GM19023 (cell line): ENCODE data around the gene PIK3R2.
"Not testable (repeated sequence)": the region's sequence is repeated elsewhere in the genome, so short reads cannot be mapped to it uniquely, and the experiment has no call there.

Experiments used
- ATAC-seq: cut with Tn5 transposase; IDR thresholded peaks from one replicate; pipeline ENCODE4 v1.9.1; 2021; ENCODE audit warnings: mild to moderate bottlenecking, moderate library complexity; ENCODE audit not compliant: unreplicated experiment

The PIK3R2 gene

DNA sequence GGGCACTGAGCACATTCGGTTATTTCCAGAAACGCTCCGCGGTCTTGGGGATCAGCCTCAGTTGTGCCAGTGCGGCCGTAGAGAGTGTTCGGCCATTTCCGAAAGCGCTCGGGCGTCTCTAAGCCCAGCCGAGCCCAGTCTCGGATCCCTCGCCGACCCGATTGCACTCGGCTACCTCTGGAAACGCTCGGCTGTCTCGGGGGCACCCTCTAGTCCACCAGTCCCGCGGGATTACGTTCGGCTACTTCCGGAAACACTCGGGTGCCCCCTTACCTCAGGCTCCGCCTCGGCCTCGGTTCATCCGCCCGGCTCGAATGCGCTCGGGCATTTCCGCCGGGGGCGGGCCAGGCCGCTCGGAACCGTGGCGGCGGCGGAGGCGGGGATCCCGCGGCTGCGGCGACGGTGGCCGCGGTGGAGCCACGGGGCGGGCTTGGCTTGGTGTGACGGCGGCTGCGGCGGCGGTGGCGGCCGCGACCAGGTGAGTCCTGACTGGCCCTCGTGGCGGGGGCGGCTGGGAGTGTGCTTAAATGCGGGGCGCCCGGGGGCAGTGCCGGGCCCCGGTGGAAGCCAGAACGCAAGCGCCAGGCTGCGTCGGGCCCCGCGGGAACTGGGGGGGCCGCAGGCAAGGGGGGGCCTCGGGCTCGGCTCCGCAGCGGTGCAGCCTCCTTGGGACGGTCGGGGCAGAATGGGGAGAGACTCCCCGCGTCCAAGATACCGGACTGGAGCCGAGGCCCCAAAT is at the start of gene PIK3R2:
TSS of gene PIK3R2 (plus strand) at position 347 of the 739 bp plus-strand sequence. CDS start 2,717 bp downstream, outside the sequence.
- ATAC-seq, result peak; percentile 78

GRCh38 chr19:18104793-18105131 is 48.2 kb upstream of the PIK3R2 start:
- ATAC-seq, result no peak

GRCh38 chr19:18105259-18105658 is 47.7 kb upstream of the PIK3R2 start:
- not testable (repeated sequence) for ATAC-seq

- no peak for ATAC-seq
Measured at GRCh38 chr19:18107235-18107634, 45.7 kb upstream of the PIK3R2 start.

DNA sequence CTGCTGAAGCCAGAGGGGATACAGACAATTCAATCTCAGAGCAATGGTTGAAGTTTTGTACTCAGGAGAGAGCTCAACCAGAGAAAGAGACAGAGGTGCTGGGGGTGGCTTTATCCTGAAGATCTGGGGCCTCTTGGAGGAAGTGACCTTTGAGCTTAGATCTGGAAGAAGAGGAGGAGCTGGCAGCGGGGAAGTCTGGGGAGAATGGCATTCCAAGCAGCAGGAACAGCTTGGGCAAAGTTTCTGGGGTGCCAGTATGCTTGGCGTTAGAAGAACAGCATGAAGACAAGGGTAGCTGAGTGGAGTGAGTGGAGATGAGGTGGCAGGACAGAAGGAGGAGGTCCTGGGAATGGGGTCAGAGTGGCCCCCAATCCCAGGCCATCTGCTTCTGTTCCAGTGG is 44.1 kb upstream of the PIK3R2 start:
- no peak for ATAC-seq

DNA sequence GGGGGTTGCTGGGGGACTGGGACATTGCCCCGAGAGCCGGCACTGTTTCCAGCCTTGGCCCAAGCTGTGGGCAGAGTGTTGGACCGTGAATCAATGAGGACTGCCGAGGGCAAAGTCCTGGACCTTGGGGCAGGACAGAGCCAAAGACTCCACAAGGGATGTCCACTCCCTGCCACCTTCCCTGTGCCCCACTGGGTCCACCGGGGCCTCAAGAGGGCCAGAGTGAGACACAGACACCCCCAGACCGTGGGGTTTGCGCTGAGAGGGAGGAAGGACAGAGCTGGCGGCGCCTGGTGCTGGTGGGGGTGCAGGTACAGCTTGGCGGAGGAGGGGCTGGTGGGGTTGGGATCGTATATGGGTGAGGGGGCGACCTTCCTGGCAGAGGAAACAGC is 43.6 kb upstream of the PIK3R2 start:
- ATAC-seq, result no peak

DNA sequence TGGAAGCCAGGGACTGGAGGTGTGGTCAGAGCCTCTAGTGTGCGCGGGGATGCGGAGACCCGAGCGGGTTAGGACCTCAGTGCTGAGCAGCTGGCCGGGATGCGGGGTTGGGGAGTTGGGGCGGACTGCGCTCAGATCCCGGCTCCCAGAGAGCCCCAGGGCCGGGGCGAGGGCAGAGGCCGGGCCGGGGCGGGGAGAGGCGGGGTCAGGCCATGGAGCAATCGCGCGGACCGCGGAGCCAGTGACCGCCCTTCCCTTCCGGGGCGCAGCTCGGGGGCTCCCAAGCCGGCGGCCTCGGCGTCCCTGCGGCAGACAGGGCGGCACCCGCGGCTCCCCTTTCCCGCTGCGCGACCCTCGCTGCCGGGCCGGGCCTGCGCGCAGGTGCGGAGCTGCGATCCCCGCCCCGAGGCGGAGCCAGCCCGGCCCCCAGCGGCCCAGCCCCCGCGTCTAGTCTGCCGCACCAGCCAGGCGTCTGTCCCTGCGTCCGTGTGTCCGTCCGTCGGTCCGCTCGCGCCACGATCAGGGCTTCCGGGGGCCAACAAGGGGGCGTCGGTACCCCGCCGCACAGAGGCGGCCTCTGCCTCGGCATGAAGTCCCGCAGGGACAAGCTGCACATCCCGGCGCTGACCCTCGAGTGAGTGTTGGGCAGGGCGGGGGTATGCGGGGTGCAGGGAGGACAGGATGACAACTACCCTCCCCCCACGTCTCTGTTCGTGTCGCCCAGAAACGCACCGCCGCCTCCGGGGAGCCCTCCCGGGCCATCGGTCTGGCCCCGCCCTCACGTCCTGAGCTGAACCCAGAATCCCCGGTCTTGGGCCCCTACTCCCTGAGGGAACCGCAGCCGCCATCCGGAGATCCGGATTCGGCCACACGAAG is 43.0 kb upstream of the PIK3R2 start:
- no peak for ATAC-seq

DNA sequence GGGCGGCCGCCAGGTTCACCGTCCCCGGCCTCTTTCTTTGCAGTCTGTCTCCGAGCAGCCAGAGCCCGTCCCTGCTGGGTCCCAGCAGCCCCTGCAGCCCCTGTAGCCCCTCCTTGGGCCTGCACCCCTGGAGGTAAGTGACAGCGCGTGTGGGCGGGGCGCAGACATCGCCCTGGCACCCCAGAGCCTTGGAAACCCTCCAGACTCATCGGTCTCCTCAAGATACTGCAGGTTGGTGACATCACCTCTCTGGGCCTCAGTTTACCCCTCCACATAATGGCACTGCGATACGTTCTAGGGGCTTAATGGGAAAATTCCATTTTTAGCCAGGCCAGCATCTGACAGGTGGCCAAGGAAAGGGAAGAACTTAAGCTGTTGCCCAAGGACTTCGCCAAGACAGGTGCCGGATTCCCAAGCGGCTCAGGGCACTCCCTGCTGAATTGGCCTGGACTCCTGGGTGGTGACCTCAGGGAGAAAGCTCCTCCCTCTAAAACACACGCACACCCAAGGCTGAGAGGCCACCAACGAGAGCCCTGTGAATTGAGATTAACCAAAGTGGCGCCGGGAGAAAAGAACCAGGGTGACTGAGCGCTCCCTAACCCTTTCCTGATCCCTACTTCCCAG is 42.2 kb upstream of the PIK3R2 start:
- no peak for ATAC-seq

- ATAC-seq, result no peak
Measured at GRCh38 chr19:18112989-18113478, 39.9 kb upstream of the PIK3R2 start.

- no peak for ATAC-seq
Measured at GRCh38 chr19:18113827-18114226, 39.1 kb upstream of the PIK3R2 start.

- ATAC-seq, result no peak
Measured at GRCh38 chr19:18114483-18114882, 38.5 kb upstream of the PIK3R2 start.

DNA sequence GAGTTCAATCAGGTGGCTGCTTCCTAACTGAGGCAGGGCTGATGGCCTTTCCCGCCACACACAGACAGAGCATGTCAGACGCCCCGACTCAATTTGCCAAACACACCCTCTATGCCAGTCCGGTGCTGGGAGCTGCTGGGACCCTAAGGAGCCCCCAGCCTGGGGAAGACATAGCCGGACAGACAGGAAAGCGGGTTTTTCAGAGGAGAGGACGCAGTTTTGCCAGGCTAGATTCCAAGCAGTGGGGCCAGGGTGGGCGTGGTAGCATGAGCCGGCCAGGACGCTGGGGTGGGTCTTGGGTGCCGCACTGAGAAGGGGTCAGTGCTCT is 35.6 kb upstream of the PIK3R2 start:
- no peak for ATAC-seq

DNA sequence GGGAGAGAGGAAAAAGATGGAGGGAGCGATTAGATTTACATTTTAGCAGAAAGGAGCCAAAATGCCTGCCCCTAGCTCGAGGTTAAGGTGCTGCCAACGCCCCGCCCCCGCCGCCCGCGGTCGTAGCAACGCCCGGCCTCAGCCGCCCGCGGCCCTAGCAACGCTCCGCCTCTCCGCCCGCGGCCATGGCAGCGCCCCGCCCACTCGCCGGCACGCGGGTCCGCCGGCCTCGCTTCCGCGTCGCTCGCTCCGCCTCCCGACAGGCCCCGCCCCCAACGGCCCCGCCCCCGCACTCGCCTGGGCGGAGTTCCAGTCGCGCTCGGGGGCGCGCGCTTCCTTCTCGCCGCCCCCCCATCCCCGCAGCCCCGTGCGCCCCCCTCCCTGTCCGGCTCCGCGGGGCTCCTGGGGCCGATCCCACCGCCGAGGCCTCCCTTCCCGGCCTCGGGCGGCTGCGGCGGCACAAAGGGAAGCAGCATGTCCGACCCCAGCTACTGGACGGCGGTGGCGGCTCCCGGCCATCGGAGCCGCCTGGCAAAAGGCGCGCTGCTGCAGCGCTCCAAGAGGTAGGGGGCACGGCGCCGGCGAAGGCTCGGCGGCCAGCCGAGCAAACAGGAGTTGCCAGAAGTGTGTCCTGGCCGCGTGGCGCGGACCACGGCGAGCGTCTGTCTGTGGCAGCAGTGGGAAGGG is 35.1 kb upstream of the PIK3R2 start:
- peak; percentile 81 for ATAC-seq

DNA sequence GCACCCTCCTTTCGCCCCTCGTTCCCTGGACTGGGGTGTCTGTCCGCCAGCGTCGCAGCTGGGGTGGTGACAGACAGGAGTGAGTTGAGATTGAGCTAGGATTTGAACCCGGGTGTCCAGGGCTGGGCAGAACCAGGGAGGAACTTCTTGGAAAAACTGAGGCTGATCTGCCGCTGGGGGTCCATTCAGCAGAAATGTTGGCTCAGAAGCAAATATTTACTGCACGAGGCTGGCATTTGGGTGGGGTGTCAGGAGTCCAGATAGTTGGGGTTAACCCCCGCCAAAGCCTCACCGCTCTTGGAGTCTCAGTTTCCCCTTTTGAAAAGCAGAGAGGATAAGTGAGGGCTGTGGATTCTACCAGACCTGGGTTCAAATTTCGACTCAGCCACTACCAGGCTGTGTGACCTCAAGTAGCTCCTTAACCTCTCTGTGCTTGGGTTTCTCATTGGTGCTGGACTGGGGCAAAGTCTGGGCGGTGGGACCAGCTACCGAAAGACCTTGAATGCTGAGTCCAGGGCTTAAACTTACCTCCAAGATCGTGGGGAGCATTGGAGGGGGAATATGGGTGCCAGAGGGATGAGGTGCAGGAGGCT is 34.4 kb upstream of the PIK3R2 start:
- ATAC-seq, result no peak

DNA sequence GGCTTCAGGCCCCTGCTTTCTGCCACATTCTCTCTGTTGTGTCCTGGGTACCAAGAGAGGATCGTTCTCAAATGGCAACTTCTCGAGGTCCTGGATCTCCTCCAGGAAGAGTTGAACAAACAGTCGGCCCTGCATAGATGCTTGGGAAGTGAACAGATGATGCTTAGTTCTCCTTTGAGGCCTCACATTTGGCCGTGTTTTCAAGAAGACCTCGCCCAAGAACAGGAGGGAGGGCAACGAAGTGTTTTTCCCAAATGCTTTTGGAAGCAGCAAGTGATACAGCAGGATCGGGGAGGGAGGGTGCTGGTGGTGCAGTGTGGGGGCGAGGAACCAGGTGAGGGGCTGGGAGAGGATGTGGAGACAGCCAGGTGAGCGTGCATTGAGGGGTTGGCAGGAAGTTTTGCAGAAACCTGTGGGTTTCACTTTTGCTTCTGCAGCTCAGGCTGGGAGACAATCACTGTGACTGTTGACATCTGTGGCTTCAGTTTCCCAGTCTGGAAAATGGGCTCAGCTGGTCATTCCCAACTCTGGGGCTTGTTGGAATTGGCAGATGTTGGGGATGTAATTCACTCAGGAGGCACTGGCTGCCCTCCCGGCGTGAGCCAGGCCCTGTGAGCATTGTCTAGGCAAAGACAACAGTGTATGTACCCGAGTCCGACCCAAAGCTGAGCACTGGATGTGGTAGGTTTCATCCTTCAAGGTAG is 33.8 kb upstream of the PIK3R2 start:
- ATAC-seq, result no peak

GRCh38 chr19:18119717-18120105 is 33.3 kb upstream of the PIK3R2 start:
- no peak for ATAC-seq

- no peak for ATAC-seq
Measured at GRCh38 chr19:18120127-18120526, 32.8 kb upstream of the PIK3R2 start.

- no peak for ATAC-seq
Measured at GRCh38 chr19:18121166-18121565, 31.8 kb upstream of the PIK3R2 start.

DNA sequence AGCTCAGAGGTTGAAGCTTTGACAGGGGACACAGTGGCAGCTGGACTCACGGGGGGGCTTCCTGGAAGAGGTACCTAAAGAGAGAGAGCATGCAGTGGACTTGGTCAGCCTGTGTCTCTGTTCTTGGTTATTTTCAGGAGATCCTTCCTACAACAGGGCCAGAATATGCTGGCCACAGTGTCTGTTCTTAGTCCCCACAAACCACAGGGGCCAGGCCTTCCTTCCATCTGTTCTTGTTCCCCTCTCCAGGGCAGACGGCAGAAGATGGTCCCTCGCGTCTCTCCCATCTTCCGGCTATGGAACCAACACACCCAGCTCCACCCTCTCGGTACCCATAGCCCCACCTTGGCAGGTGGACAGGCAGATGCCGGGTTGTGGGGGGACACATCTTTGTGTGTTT is 30.5 kb upstream of the PIK3R2 start:
- ATAC-seq, result no peak
